Neural cell (in vitro differentiated cells): Measurements from ENCODE around the gene PRDM11. TPM values are rescaled to one million over a fixed set of nuclear protein-coding genes. Genes with fewer than 3 reads are reported as not detected.

ENCODE experiments used
- H2AFZ ChIP-seq: fragments of 200-600, 300-800 bp; sonication (generic), shearing (Covaris generic); 2 replicates; pipeline ENCODE4 v1.6.0; 2014; ENCODE audit warnings: low read depth, mild to moderate bottlenecking, antibody characterized with exemption, low read length, moderate library complexity
- H3F3A ChIP-seq: fragments of 200-600 bp; shearing (Covaris generic); 2 replicates; pipeline ENCODE4 v1.6.1; 2016; ENCODE audit warnings: mild to moderate bottlenecking, moderate library complexity, mixed read lengths, antibody characterized with exemption, low read length; ENCODE audit not compliant: insufficient read depth, poor library complexity, severe bottlenecking
- H3K27ac ChIP-seq: fragments of 200-600, 300-800 bp; sonication (generic), shearing (Covaris generic); 2 replicates; pipeline ENCODE4 v1.5.1; 2014; ENCODE audit warnings: mild to moderate bottlenecking, low read length, moderate library complexity
- H3K27me3 ChIP-seq: fragments of 300-800, 200-600 bp; sonication (generic), shearing (Covaris generic); 2 replicates; pipeline ENCODE4 v1.6.0; 2014; ENCODE audit warnings: mild to moderate bottlenecking, low read depth, low read length, moderate library complexity; ENCODE audit not compliant: insufficient read depth
- H3K36me3 ChIP-seq: fragments of 300-800, 200-600 bp; sonication (generic), shearing (Covaris generic); 2 replicates; pipeline ENCODE4 v1.5.1; 2014; ENCODE audit warnings: mild to moderate bottlenecking, antibody characterized with exemption, low read length, moderate library complexity; ENCODE audit not compliant: insufficient read depth
- H3K4me2 ChIP-seq: fragments of 300-800, 200-600 bp; sonication (generic), shearing (Covaris generic); 2 replicates; pipeline ENCODE4 v1.6.0; 2014; ENCODE audit warnings: mild to moderate bottlenecking, low read length
- H3K4me3 ChIP-seq: fragments of 300-800, 200-600 bp; sonication (generic), shearing (Covaris generic); 2 replicates; pipeline ENCODE4 v1.5.1; 2014; ENCODE audit warnings: mild to moderate bottlenecking, low read length, moderate library complexity
- H3K79me2 ChIP-seq: fragments of 200-600 bp; shearing (Covaris generic); replicated peaks from 2 replicates; pipeline ENCODE4 v1.6.0; 2014; ENCODE audit warnings: mild to moderate bottlenecking, low read length, moderate library complexity; ENCODE audit not compliant: insufficient read depth
- H3K9ac ChIP-seq: fragments of 300-800, 200-600 bp; sonication (generic), shearing (Covaris generic); 2 replicates; pipeline ENCODE4 v1.6.1; 2016; ENCODE audit warnings: mild to moderate bottlenecking, low read length, mixed read lengths
- H3K9me2 ChIP-seq: fragments of 200-600 bp; shearing (Covaris generic); 2 replicates; pipeline ENCODE4 v1.6.1; 2016; ENCODE audit warnings: mild to moderate bottlenecking, low read length, mixed read lengths; ENCODE audit not compliant: insufficient read depth
- H3K9me3 ChIP-seq: fragments of 200-600, 300-800 bp; sonication (generic), shearing (Covaris generic); 2 replicates; pipeline ENCODE4 v1.6.1; 2016; ENCODE audit warnings: mild to moderate bottlenecking, mixed run types, low read length, moderate library complexity, mixed read lengths
- H4K20me1 ChIP-seq: fragments of 200-600 bp; shearing (Covaris generic); 2 replicates; pipeline ENCODE4 v1.6.1; 2016; ENCODE audit warnings: mild to moderate bottlenecking, mixed run types; ENCODE audit not compliant: insufficient read depth
- EP300 ChIP-seq: fragments of 450-650 bp; conservative IDR thresholded peaks from 2 replicates; pipeline ENCODE4 v1.6.1; 2014; ENCODE audit warnings: antibody characterized with exemption, mild to moderate bottlenecking, moderate library complexity; ENCODE audit not compliant: poor library complexity, severe bottlenecking
- EZH2 ChIP-seq: fragments of 200-600, 300-800 bp; shearing (Covaris generic), sonication (generic); IDR thresholded peaks from 2 replicates; pipeline ENCODE4 v1.6.1; 2014; ENCODE audit warnings: antibody characterized with exemption, low read length, borderline replicate concordance, mild to moderate bottlenecking; ENCODE audit not compliant: insufficient read depth, poor library complexity, severe bottlenecking
- MXI1 ChIP-seq: fragments of 450-650 bp; conservative IDR thresholded peaks from 2 replicates; pipeline ENCODE4 v1.6.1; 2014; ENCODE audit warnings: antibody characterized with exemption, mild to moderate bottlenecking; ENCODE audit not compliant: poor library complexity, severe bottlenecking
- POLR2AphosphoS5 ChIP-seq: IDR thresholded peaks from 2 replicates; pipeline ENCODE4 v1.6.1; 2012
- RAD21 ChIP-seq: fragments of 450-650 bp; conservative IDR thresholded peaks from 2 replicates; pipeline ENCODE4 v1.6.1; 2014; ENCODE audit warnings: antibody characterized with exemption, mild to moderate bottlenecking, moderate library complexity
- SMC3 ChIP-seq: fragments of 450-650 bp; conservative IDR thresholded peaks from 2 replicates; pipeline ENCODE4 v1.6.1; 2014; ENCODE audit warnings: antibody characterized with exemption, mild to moderate bottlenecking, moderate library complexity; ENCODE audit not compliant: poor library complexity
- TAF1 ChIP-seq: IDR thresholded peaks from 2 replicates; pipeline ENCODE4 v1.6.1; 2012; ENCODE audit warnings: low read depth
- polyA plus RNA-seq: library from polyadenylated mRNA; depleted of rRNA; stranded (reverse); fragments of >200 nt; gene quantifications from 2 replicates; pipeline ENCODE4 v1.2.3, GENCODE V29; 2014
- TF ChIP-seq, protein P1 (sequence below): IDR thresholded peaks from 2 replicates; pipeline ENCODE4 v1.6.1; 2012; ENCODE audit warnings: borderline replicate concordance
- TF ChIP-seq, protein P2 (sequence below): fragments of 450-650 bp; IDR thresholded peaks from 2 replicates; pipeline ENCODE4 v1.5.1; 2014; ENCODE audit warnings: antibody characterized with exemption, mild to moderate bottlenecking, moderate library complexity; ENCODE audit not compliant: poor library complexity, severe bottlenecking

The PRDM11 gene
- polyA plus RNA-seq, 1 donor from 2014 or later = 2.0 TPM

DNA sequence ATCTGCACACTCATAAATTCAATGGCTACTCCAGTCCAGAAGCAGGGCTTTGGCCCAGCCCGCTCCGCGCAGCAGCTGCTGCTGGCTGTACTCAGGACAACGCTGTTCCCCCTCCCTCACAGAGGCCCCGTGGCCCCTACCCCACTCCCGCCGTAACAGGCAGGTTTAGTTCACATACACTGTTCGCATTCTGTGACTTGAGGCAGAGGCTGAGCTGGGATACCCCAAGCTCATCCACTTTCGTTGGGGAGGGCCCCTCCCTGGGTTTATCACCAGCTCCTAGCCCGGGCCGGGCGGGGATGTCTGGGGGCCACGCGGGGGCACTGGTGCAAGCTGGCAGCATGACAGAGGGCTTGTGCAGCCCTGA lies 87.3 kb downstream of the PRDM11 start:
- no peaks in the 10 kb centered on the region for H4K20me1 ChIP-seq
- no peaks in the 10 kb centered on the region for H3K9me3 ChIP-seq
- no peaks in the 10 kb centered on the region for H3K79me2 ChIP-seq
- no peaks in the 10 kb centered on the region for H3K36me3 ChIP-seq
- H3K4me3 ChIP-seq = no peak overlapping the region
- H3K9ac ChIP-seq = no peak overlapping the region
- no peaks in the 10 kb centered on the region for H3F3A ChIP-seq
- TF ChIP-seq EP300 (no peak), SMC3 (no peak), MXI1 (no peak), EZH2 (no peak)
- TF ChIP-seq, protein P1, sequence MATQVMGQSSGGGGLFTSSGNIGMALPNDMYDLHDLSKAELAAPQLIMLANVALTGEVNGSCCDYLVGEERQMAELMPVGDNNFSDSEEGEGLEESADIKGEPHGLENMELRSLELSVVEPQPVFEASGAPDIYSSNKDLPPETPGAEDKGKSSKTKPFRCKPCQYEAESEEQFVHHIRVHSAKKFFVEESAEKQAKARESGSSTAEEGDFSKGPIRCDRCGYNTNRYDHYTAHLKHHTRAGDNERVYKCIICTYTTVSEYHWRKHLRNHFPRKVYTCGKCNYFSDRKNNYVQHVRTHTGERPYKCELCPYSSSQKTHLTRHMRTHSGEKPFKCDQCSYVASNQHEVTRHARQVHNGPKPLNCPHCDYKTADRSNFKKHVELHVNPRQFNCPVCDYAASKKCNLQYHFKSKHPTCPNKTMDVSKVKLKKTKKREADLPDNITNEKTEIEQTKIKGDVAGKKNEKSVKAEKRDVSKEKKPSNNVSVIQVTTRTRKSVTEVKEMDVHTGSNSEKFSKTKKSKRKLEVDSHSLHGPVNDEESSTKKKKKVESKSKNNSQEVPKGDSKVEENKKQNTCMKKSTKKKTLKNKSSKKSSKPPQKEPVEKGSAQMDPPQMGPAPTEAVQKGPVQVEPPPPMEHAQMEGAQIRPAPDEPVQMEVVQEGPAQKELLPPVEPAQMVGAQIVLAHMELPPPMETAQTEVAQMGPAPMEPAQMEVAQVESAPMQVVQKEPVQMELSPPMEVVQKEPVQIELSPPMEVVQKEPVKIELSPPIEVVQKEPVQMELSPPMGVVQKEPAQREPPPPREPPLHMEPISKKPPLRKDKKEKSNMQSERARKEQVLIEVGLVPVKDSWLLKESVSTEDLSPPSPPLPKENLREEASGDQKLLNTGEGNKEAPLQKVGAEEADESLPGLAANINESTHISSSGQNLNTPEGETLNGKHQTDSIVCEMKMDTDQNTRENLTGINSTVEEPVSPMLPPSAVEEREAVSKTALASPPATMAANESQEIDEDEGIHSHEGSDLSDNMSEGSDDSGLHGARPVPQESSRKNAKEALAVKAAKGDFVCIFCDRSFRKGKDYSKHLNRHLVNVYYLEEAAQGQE = no peak
- TF ChIP-seq, protein P2, sequence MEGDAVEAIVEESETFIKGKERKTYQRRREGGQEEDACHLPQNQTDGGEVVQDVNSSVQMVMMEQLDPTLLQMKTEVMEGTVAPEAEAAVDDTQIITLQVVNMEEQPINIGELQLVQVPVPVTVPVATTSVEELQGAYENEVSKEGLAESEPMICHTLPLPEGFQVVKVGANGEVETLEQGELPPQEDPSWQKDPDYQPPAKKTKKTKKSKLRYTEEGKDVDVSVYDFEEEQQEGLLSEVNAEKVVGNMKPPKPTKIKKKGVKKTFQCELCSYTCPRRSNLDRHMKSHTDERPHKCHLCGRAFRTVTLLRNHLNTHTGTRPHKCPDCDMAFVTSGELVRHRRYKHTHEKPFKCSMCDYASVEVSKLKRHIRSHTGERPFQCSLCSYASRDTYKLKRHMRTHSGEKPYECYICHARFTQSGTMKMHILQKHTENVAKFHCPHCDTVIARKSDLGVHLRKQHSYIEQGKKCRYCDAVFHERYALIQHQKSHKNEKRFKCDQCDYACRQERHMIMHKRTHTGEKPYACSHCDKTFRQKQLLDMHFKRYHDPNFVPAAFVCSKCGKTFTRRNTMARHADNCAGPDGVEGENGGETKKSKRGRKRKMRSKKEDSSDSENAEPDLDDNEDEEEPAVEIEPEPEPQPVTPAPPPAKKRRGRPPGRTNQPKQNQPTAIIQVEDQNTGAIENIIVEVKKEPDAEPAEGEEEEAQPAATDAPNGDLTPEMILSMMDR = no peak
- H2AFZ ChIP-seq = no peak overlapping the region
- no peaks in the 10 kb centered on the region for H3K27me3 ChIP-seq
- no peak overlapping the region for H3K4me2 ChIP-seq
- no peak overlapping the region for H3K27ac ChIP-seq
- no peaks in the 10 kb centered on the region for H3K9me2 ChIP-seq

DNA sequence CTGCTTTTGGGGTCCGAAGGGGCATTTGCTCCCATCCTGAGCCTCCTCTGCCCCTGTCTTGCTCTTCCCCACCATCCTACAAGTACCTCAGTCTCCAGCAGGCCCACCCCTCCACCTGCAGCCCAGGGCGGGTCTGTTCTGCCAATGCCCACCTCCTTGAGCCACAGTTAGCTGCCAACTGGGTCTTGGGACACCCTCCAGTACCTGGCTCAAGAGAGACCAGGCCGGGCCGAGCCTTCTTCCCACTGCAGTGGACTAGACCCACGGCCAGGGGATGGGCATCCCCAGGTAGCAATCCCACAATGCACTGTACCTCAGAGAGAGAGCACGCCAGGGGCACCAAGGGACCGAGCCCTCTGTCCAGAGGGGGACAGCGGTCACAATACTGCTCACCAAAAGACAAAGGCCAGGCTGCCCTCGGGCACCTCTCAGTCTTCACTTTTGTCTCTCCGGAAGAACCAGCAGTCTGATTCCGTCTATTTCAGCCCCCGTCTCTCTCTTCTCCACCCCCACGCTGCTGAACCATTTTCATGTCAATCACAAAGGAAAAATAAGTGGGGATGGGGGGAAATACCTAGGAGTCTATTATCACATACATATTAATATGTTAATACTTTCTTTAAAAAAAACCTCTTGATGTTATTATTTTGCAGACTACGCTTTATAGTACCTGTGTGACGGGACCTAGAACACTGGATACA lies 88.0 kb downstream of the PRDM11 start:
- TF ChIP-seq EP300 = no peak
- TF ChIP-seq, protein P1 = no peak
- TF ChIP-seq EZH2 = no peak
- no peak for TF ChIP-seq SMC3
- no peak for TF ChIP-seq RAD21
- TF ChIP-seq, protein P2 = no peak
- no peak for TF ChIP-seq POLR2AphosphoS5
- no peak for TF ChIP-seq TAF1
- TF ChIP-seq MXI1 = no peak
- peak overlapping the region; percentile 11 for H3K9ac ChIP-seq
- no peaks in the 10 kb centered on the region for H4K20me1 ChIP-seq
- H3K9me2 ChIP-seq = no peaks in the 10 kb centered on the region
- no peaks in the 10 kb centered on the region for H3K36me3 ChIP-seq
- no peaks in the 10 kb centered on the region for H3K27me3 ChIP-seq
- H2AFZ ChIP-seq = no peak overlapping the region
- no peaks in the 10 kb centered on the region for H3F3A ChIP-seq
- no peak overlapping the region for H3K4me3 ChIP-seq
- H3K9me3 ChIP-seq = no peaks in the 10 kb centered on the region
- H3K79me2 ChIP-seq = no peaks in the 10 kb centered on the region
- H3K27ac ChIP-seq = peak overlapping the region; percentile 5
- H3K4me2 ChIP-seq = no peak overlapping the region
